Measurements from ENCODE around the gene TST.
"Not testable (repeated sequence)": the region's sequence is repeated elsewhere in the genome, so short reads cannot be mapped to it uniquely, and the experiment has no call there.

Gene TST

GRCh38 chr22:37015587-37015878 lies 3.7 kb downstream of the TST start:
- no peak for DNase-seq (ENCODE audit: low read depth, low spot score)

- no peak for DNase-seq (ENCODE audit: low read depth, low spot score)
Observed at GRCh38 chr22:37014835-37015586, 4.2 kb downstream of the TST start.

GRCh38 chr22:37014415-37014806 lies 4.8 kb downstream of the TST start:
- DNase-seq (ENCODE audit: low read depth, low spot score): no peak

- no peak for DNase-seq (ENCODE audit: low read depth, low spot score)
Observed at GRCh38 chr22:37012956-37013355, 6.3 kb downstream of the TST start.

- DNase-seq (ENCODE audit: low read depth, low spot score): no peak
Observed at GRCh38 chr22:37012262-37012904, 6.9 kb downstream of the TST start.

GRCh38 chr22:37011472-37011871 lies 7.8 kb downstream of the TST start:
- DNase-seq (ENCODE audit: low read depth, low spot score): no peak

GRCh38 chr22:37010976-37011375 lies 8.3 kb downstream of the TST start:
- DNase-seq (ENCODE audit: low read depth, low spot score): no peak

GRCh38 chr22:37010174-37010573 lies 9.1 kb downstream of the TST start:
- no peak for DNase-seq (ENCODE audit: low read depth, low spot score)

GRCh38 chr22:37009490-37009889 lies 9.8 kb downstream of the TST start:
- DNase-seq (ENCODE audit: low read depth, low spot score): no peak

- no peak for DNase-seq (ENCODE audit: low read depth, low spot score)
Observed at GRCh38 chr22:37008365-37008764, 10.9 kb downstream of the TST start.

- no peak for DNase-seq (ENCODE audit: low read depth, low spot score)
Observed at GRCh38 chr22:37007651-37008050, 11.6 kb downstream of the TST start.

GRCh38 chr22:37002633-37003032 lies 16.6 kb downstream of the TST start:
- DNase-seq (ENCODE audit: low read depth, low spot score): no peak

GRCh38 chr22:37001826-37002225 lies 17.4 kb downstream of the TST start:
- no peak for DNase-seq (ENCODE audit: low read depth, low spot score)

GRCh38 chr22:37000676-37001534 lies 18.3 kb downstream of the TST start:
- DNase-seq (ENCODE audit: low read depth, low spot score): no peak

GRCh38 chr22:36999463-36999862 lies 19.8 kb downstream of the TST start:
- DNase-seq (ENCODE audit: low read depth, low spot score): no peak

- DNase-seq (ENCODE audit: low read depth, low spot score): no peak
Observed at GRCh38 chr22:36998620-36999351, 20.5 kb downstream of the TST start.

- DNase-seq (ENCODE audit: low read depth, low spot score): no peak
Observed at GRCh38 chr22:36997746-36998145, 21.5 kb downstream of the TST start.

GRCh38 chr22:36991206-36991605 lies 28.0 kb downstream of the TST start:
- no peak for DNase-seq (ENCODE audit: low read depth, low spot score)

GRCh38 chr22:36990457-36990856 lies 28.8 kb downstream of the TST start:
- no peak for DNase-seq (ENCODE audit: low read depth, low spot score)

GRCh38 chr22:36989012-36989411 lies 30.2 kb downstream of the TST start:
- not testable (repeated sequence) for DNase-seq (ENCODE audit: low read depth, low spot score)

- no peak for DNase-seq (ENCODE audit: low read depth, low spot score)
Observed at GRCh38 chr22:36988075-36988832, 31.0 kb downstream of the TST start.
